GM12878 (cell line): ENCODE results near the gene ARL13A. TPM values are rescaled to one million over a fixed set of nuclear protein-coding genes. Genes with fewer than 3 reads are reported as not detected.

Experiments
- ATAC-seq: fragments of 200-7000 bp; cut with Tn5 transposase; 3 replicates; pipeline ENCODE4 v1.9.1; 2020; ENCODE audit warnings: mild to moderate bottlenecking, moderate library complexity
- BruUV-seq: library from RNA; stranded (reverse); fragments of 400-500 nt; replicated peaks from 2 replicates; lab custom pipeline; 2021; lab: Mats Ljungman, UMichigan
- CTCF ChIA-PET: fragments of 300-600 bp; sonication (Branson Sonifier 250); formaldehyde crosslinking; extraction: SDS; loops from one replicate; lab custom pipeline; 2021; ENCODE audit warnings: inconsistent platforms; lab: Yijun Ruan, JAX
- POLR2A ChIA-PET: fragments of 350-600 bp; formaldehyde crosslinking; extraction: SDS; loops from one replicate; lab custom pipeline; 2021; ENCODE audit warnings: inconsistent platforms; lab: Charles Lee
- RAD21 ChIA-PET: fragments of 300-600 bp; sonication (Branson Sonifier 250); formaldehyde crosslinking; loops from one replicate; lab custom pipeline; 2023; ENCODE audit warnings: antibody characterized with exemption; ENCODE audit not compliant: unreplicated experiment; lab: Charles Lee
- SMC1A ChIA-PET: fragments of 300-600 bp; sonication (Branson Sonifier 250); formaldehyde crosslinking; loops from one replicate; lab custom pipeline; 2023; ENCODE audit not compliant: unreplicated experiment, uncharacterized antibody; lab: Charles Lee
- DNase-seq: peaks from one replicate; pipeline ENCODE4 v3.0.0-alpha.2; 2011; ENCODE audit warnings: low read depth, low spot score
- FAIRE-seq: peaks from 3 replicates; lab custom pipeline; 2011; peaks lifted over from hg19 to GRCh38; lab: Jason Lieb, UNC
- H2AFZ ChIP-seq: 2 replicates; pipeline ENCODE4 v1.6.0; 2011; ENCODE audit warnings: low read depth, low read length, control low read depth; ENCODE audit not compliant: control insufficient read depth
- H3K27ac ChIP-seq: 2 replicates; pipeline ENCODE4 v1.5.1; 2011; ENCODE audit warnings: control low read depth; ENCODE audit not compliant: control insufficient read depth, insufficient read depth
- H3K27me3 ChIP-seq, 2 experiments: replicated peaks in 1 of 2; 2 replicates each; pipeline versions ENCODE4 v1.6.0 to v1.6.1; 2011; ENCODE audit warnings: low read length in 1 of 2; ENCODE audit not compliant: control insufficient read depth in 2 of 2, insufficient read depth in 2 of 2
- H3K36me3 ChIP-seq, 2 experiments: 2 replicates each; pipeline ENCODE4 v1.5.1; 2011; ENCODE audit warnings: low read length in 1 of 2; ENCODE audit not compliant: control insufficient read depth in 2 of 2, insufficient read depth in 2 of 2
- H3K4me1 ChIP-seq: 2 replicates; pipeline ENCODE4 v1.6.1; 2011; ENCODE audit warnings: mild to moderate bottlenecking, low read length, moderate library complexity, mixed read lengths; ENCODE audit not compliant: control insufficient read depth, insufficient read depth
- H3K4me2 ChIP-seq: 2 replicates; pipeline ENCODE4 v1.6.0; 2011; ENCODE audit warnings: control low read depth; ENCODE audit not compliant: control insufficient read depth, insufficient read depth
- H3K4me3 ChIP-seq: fragments of 200-600 bp; sonication (generic); 2 replicates; pipeline ENCODE4 v1.5.1; 2016
- H3K79me2 ChIP-seq: 2 replicates; pipeline ENCODE4 v1.6.0; 2011; ENCODE audit warnings: low read length; ENCODE audit not compliant: control insufficient read depth, insufficient read depth
- H3K9ac ChIP-seq: 2 replicates; pipeline ENCODE4 v1.8.0; 2011; ENCODE audit warnings: low read length, control low read depth, mixed read lengths; ENCODE audit not compliant: control insufficient read depth, insufficient read depth
- H3K9me3 ChIP-seq: replicated peaks from 3 replicates; pipeline ENCODE4 v1.5.1; 2011; ENCODE audit warnings: mild to moderate bottlenecking, low read length; ENCODE audit not compliant: control insufficient read depth, insufficient read depth
- H4K20me1 ChIP-seq: 2 replicates; pipeline ENCODE4 v1.6.0; 2011; ENCODE audit not compliant: control insufficient read depth, insufficient read depth
- BRCA1 ChIP-seq: IDR thresholded peaks from 2 replicates; pipeline ENCODE4 v1.6.1; 2011; ENCODE audit warnings: low read depth, low read length, improper control_type of control experiment
- CUX1 ChIP-seq: IDR thresholded peaks from 2 replicates; pipeline ENCODE4 v1.6.1; 2012; ENCODE audit warnings: improper control_type of control experiment, low read depth, low read length; ENCODE audit not compliant: insufficient replicate concordance
- JUNB ChIP-seq: IDR thresholded peaks from 2 replicates; pipeline ENCODE4 v1.6.1; 2016; ENCODE audit warnings: antibody characterized with exemption, mild to moderate bottlenecking
- MAX ChIP-seq: IDR thresholded peaks from 2 replicates; pipeline ENCODE4 v1.6.1; 2012; ENCODE audit warnings: low read depth, low read length, improper control_type of control experiment
- MEF2B ChIP-seq: fragments of 450-650 bp; IDR thresholded peaks from 2 replicates; pipeline ENCODE4 v1.6.1; 2018; ENCODE audit warnings: mild to moderate bottlenecking, moderate library complexity; ENCODE audit not compliant: partially characterized antibody, poor library complexity, severe bottlenecking
- WGBS: methylation state at CpG from one replicate; pipeline ENCODE4 v1.1.6; 2016; ENCODE audit warnings: low lambda C conversion rate; ENCODE audit not compliant: insufficient replicate concordance, insufficient coverage; ENCODE audit errors: missing lambda C conversion rate; 5-methylcytosine and 5-hydroxymethylcytosine counted together
- in situ Hi-C: fragments of 300-500 bp; cut with MboI; formaldehyde crosslinking; loops from 9 replicates; pipeline ENCODE4 v1.14.3; 2018; ENCODE audit warnings: mixed read lengths
- intact Hi-C: fragments of 100-400 bp; cut with micrococcal nuclease; formaldehyde crosslinking; loops from one replicate; pipeline ENCODE4 v1.14.2; 2022; ENCODE audit not compliant: unreplicated experiment
- polyA plus RNA-seq, 11 experiments: library from polyadenylated mRNA; depleted of rRNA in 4 of 11; unstranded in 6 of 11; stranded (reverse) in 5 of 11; fragments of >200 nt; fragmentation: Nextera tagmentation in 4 of 11; fragmentation: Illumina TruSeq in 1 of 11; extraction: Ambion mirVana in 4 of 11; extraction: Trizol in 1 of 11; gene quantifications; 1 replicate in 1 of 11; 2 replicates in 10 of 11; pipeline versions ENCODE4 v1.2.1 to v1.2.3, GENCODE V29; 2011 to 2016; ENCODE audit warnings: inconsistent platforms in 2 of 11, missing spikeins in 2 of 11, low read depth in 1 of 11
- total RNA-seq, 4 experiments: library from RNA; depleted of rRNA in 3 of 4; stranded (reverse); fragments of >200 nt in 3 of 4; fragmentation: Illumina TruSeq in 1 of 4; extraction: Trizol in 1 of 4; gene quantifications; 2 replicates each; pipeline versions ENCODE4 v1.2.1 to v1.2.3, GENCODE V29; 2013 to 2021

ARL13A gene
- total and polyA plus RNA-seq, 10 of the 15 experiments (the other 5 are each of a cell fraction or from before 2014, with no cell fraction given) = not detected

- FAIRE-seq (no peak), DNase-seq (peak; percentile 8), ATAC-seq (peak; percentile 93)
- in situ Hi-C loops = no loop called here
- no TSS peak for BruUV-seq
- Histone ChIP-seq H3K4me2 (no peak overlapping the region), H3K9ac (no peak overlapping the region), H3K27ac (no peak overlapping the region), H3K4me3 (no peak overlapping the region), H2AFZ (no peak overlapping the region), H3K27me3 (no peaks in the 10 kb centered on the region), H4K20me1 (no peaks in the 10 kb centered on the region), H3K79me2 (no peaks in the 10 kb centered on the region), H3K36me3 (no peaks in the 10 kb centered on the region), H3K4me1 (peaks cover 6% of the 10 kb centered on the region), H3K9me3 (no peaks in the 10 kb centered on the region)
- POLR2A ChIA-PET = interaction anchor here (0.5 to 1.2 kb wide), 2 partner anchors 63 to 355 kb away, joined by 3 to 4 read pairs; no protein-coding TSS in a partner anchor
- RAD21 ChIA-PET = no interaction called here
- 35% methylated on average over 5 of the region's 5 CpGs for WGBS
- CTCF ChIA-PET = no interaction called here
- intact Hi-C loops = no loop called here
- TF ChIP-seq BRCA1 (no peak), MAX (no peak), CUX1 (no peak), JUNB (peak; percentile 41; the same call in 1 of the 2 replicates), MEF2B (peak; percentile 41)
- SMC1A ChIA-PET = interaction anchor here (1.4 kb wide), 1 partner anchor 17 kb away, joined by 6 read pairs; no protein-coding TSS in a partner anchor
Observed at GRCh38 chrX:100994352-100995281, 25.1 kb downstream of the ARL13A start.
